GM10266 (cell line): ENCODE measurements around the gene LRRC45.

Experiments
- DNase-seq: peaks from one replicate; pipeline ENCODE4 v3.0.0; 2012; ENCODE audit errors: extremely low spot score
- TF ChIP-seq, protein P1 (sequence below): IDR thresholded peaks from 2 replicates; pipeline ENCODE4 v1.5.1; 2012; ENCODE audit warnings: mild to moderate bottlenecking, low read depth; ENCODE audit not compliant: control insufficient read depth, insufficient read depth; ENCODE audit errors: missing control alignments

The LRRC45 gene

DNA sequence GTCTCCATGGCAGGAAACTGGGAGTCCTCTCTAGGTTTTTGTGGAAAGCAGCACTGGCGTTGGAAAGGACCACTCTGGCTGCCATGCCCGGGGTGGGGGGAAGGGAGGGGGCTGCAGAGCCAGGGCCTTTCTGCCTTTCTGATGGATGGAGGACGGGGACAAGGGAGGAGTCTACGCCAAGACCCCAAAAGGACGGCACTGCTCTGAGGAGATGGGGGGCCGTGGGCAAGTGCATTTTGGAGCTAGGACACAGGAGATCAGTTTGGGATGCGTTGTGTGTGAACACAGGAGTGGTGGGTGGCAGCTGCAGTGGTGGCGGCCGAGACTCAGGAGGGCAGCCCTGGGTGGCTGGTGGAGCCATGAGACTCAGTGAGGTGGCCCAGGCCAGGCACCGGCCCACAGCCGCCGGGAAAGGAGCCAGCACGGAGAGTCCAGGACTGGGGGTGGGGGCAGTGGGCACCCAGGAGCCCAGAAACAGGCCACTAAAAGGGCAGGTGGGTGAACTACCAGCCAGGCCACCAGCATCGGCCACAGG is 2.5 kb upstream of the LRRC45 start:
- TF ChIP-seq, protein P1, sequence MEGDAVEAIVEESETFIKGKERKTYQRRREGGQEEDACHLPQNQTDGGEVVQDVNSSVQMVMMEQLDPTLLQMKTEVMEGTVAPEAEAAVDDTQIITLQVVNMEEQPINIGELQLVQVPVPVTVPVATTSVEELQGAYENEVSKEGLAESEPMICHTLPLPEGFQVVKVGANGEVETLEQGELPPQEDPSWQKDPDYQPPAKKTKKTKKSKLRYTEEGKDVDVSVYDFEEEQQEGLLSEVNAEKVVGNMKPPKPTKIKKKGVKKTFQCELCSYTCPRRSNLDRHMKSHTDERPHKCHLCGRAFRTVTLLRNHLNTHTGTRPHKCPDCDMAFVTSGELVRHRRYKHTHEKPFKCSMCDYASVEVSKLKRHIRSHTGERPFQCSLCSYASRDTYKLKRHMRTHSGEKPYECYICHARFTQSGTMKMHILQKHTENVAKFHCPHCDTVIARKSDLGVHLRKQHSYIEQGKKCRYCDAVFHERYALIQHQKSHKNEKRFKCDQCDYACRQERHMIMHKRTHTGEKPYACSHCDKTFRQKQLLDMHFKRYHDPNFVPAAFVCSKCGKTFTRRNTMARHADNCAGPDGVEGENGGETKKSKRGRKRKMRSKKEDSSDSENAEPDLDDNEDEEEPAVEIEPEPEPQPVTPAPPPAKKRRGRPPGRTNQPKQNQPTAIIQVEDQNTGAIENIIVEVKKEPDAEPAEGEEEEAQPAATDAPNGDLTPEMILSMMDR, result no peak
- no peak for DNase-seq

- TF ChIP-seq, protein P1, result peak; percentile 78
- peak; percentile 71 for DNase-seq
Observed at GRCh38 chr17:82021107-82021899, 1.8 kb upstream of the LRRC45 start.

DNA sequence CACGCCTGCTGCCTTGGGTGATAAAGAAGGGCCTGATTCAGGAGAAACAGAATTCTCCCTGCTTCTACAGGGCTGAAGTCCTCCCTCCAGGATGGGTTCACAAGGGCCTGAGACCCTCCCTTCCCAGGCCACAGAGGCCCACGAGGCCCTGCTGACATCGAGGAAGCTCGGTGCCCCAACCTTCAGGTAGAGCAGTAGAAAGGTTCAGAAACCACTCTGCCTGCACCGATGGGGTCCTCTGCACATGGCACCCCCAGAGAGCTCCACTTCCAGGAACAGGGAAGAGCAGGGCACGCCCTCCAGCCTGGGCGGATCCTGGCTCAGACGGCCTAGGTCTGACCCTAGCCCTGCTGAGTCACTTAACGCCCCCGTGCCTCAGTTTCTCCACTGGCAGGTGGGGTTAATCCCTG is 1.2 kb upstream of the LRRC45 start:
- TF ChIP-seq, protein P1, result no peak

GRCh38 chr17:82022310-82022980 is 660 bp upstream of the LRRC45 start, which contains the start of gene CENPX:
CENPX (minus strand) TSS chr17:82022878; CDS start chr17:82022861, 17 bp downstream.
- DNase-seq, result no peak
- TF ChIP-seq, protein P1, result no peak

More for the DNA sequence above, 1.2 kb upstream of the LRRC45 start:
- DNase-seq, result no peak

- DNase-seq, result peak; percentile 38
- TF ChIP-seq, protein P1, result no peak
Observed at GRCh38 chr17:82023447-82024241, 539 bp downstream of the LRRC45 start.

DNA sequence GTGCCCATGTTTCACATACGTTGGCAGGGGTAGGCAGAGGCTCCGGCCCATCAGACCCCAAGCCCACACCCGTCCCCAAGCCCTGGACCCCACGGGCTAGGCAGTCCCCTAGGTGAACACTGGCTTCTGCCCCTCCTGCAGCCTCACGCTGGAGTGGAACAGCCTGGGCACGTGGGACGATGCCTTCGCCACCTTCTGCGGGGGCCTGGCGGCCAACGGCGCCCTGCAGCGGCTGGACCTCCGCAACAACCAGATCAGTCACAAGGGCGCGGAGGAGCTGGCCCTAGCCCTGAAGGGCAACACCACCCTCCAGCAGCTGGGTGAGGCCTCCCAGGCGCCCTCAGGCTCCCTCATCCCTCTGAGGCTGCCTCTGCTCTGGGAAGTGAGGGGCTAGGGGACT is 1.8 kb downstream of the LRRC45 start:
- TF ChIP-seq, protein P1, result no peak
- no peak for DNase-seq
